Esophagus (tissue), 2 donors: ENCODE data around the gene PRRT2. TPM values are rescaled to one million over a fixed set of nuclear protein-coding genes. Genes with fewer than 3 reads are reported as not detected.

Experiments used
- H3K27ac ChIP-seq, 2 donors: one replicate each; pipeline ENCODE4 v1.5.1; 2013; ENCODE audit warnings: low read depth in 2 of 2, mild to moderate bottlenecking in 2 of 2, inconsistent platforms in 1 of 2, low read length in 1 of 2, moderate library complexity in 1 of 2
- H3K27me3 ChIP-seq, 2 donors: one replicate each; pipeline ENCODE4 v1.6.1; 2013; ENCODE audit warnings: low read length in 2 of 2, control low read depth in 1 of 2, mild to moderate bottlenecking in 1 of 2; ENCODE audit not compliant: insufficient read depth in 2 of 2, control insufficient read depth in 1 of 2
- H3K36me3 ChIP-seq, 2 donors: one replicate each; pipeline ENCODE4 v1.6.1; 2013; ENCODE audit warnings: low read length in 1 of 2; ENCODE audit not compliant: control insufficient read depth in 2 of 2, insufficient read depth in 2 of 2
- H3K4me1 ChIP-seq, 2 donors: one replicate each; pipeline ENCODE4 v1.6.1; 2013; ENCODE audit warnings: low read length in 1 of 2; ENCODE audit not compliant: control insufficient read depth in 2 of 2, insufficient read depth in 2 of 2
- H3K4me3 ChIP-seq, 2 donors: one replicate each; pipeline ENCODE4 v1.5.1; 2013; ENCODE audit warnings: low read length in 2 of 2, mild to moderate bottlenecking in 2 of 2, low read depth in 1 of 2, moderate library complexity in 1 of 2
- H3K9me3 ChIP-seq, 2 donors: one replicate each; pipeline ENCODE4 v1.6.1; 2013; ENCODE audit warnings: mild to moderate bottlenecking in 2 of 2, low read depth in 1 of 2, low read length in 1 of 2, moderate library complexity in 1 of 2; ENCODE audit not compliant: control insufficient read depth in 2 of 2, insufficient read depth in 1 of 2
- WGBS, 2 donors: extraction: QIAGEN DNeasy Blood & Tissue Kit; methylation state at CpG; one replicate each; pipeline ENCODE4 v1.1.7; 2013; 5-methylcytosine and 5-hydroxymethylcytosine counted together
- polyA plus RNA-seq, 2 donors: library from polyadenylated mRNA; stranded (reverse); fragments of 200-250 nt; gene quantifications; one replicate each; pipeline ENCODE4 v1.2.3, GENCODE V29; 2013
- donor health status: healthy with polysubstance abuse.
- donor health status: Bipolar disorder and iron deficiency.

The PRRT2 gene
- polyA plus RNA-seq, 2 donors = 1.1 to 2.1 TPM

DNA sequence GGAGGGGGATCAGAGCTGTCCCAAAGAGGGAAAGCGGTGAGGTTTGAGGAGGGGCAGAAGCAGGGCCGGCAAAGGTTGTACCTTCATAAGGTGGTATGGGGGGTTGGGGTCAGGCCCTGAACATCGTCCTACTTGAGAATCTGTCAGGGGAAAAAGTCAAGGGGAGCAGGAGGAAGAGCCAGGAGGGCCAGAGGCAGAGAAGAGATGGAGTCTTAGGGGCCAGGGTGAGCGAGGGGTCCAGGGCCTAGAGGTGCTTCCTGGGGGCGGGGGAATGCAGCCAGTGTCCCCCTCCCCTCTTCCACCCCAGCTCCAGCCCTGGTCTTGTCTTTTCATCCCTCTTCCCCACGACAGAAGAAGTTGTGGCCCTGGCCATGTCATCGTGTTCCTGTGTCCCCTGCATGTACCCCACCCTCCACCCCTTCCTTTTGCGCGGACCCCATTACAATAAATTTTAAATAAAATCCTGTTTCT, 1.3 kb upstream of the PRRT2 start:
- 32 to 35% methylated on average over 9 of the region's 9 CpGs for WGBS, 2 donors
- H3K36me3 ChIP-seq = peaks cover 4 to 15% of the 10 kb centered on the region in 2 donors
- no peaks in the 10 kb centered on the region for H3K9me3 ChIP-seq
- H3K27me3 ChIP-seq = no peaks in the 10 kb centered on the region
- peak overlapping the region; percentile 75 to 89 for H3K27ac ChIP-seq
- no peak overlapping the region for H3K4me3 ChIP-seq
- H3K4me1 ChIP-seq = peaks cover 8 to 41% of the 10 kb centered on the region in 2 donors

DNA sequence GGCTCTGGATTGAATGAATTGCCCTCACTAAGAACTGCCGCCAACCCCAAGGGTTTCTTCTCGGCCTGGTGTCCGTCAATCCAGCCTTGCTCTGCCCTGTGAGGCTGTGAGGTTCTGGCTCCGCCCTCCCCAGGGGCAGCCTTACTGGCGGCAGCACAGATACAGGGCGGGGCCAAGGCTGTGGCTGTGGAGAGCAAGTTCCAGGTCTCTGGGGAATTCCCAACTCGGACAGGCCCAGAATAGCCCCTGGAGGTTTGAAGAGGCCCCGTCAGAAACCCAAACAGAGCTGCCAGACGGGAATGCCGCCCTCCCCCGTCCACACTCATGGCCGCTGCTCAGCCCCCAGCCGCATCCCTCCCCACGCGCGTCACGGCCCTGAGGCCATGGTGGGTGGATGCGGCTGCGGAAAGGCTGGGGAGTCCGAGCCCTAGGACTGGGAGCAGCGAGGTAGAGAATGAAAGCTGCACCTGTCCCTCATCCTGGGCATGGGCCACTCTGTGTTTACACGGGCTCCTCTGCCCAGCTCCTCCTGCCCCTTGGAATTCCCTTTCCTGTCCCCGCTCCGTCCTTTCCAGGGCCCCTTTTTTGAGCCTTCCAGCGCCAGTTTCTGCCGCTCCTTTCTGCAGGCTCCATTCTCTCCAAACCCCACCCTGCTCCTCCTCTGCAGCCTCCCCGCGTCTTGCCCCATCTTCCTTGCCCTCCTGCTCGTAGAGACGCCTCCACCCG, 660 bp upstream of the PRRT2 start:
- Histone ChIP-seq H3K27ac (peak overlapping the region; percentile 75 to 89), H3K27me3 (no peaks in the 10 kb centered on the region), H3K4me1 (peaks cover 8 to 41% of the 10 kb centered on the region in 2 donors), H3K4me3 (peak overlapping the region; percentile 40 to 45), H3K9me3 (no peaks in the 10 kb centered on the region), H3K36me3 (peaks cover 4 to 15% of the 10 kb centered on the region in 2 donors)
- 0 to 1% methylated on average over 27 to 31 of the region's 31 CpGs for WGBS, 2 donors

DNA sequence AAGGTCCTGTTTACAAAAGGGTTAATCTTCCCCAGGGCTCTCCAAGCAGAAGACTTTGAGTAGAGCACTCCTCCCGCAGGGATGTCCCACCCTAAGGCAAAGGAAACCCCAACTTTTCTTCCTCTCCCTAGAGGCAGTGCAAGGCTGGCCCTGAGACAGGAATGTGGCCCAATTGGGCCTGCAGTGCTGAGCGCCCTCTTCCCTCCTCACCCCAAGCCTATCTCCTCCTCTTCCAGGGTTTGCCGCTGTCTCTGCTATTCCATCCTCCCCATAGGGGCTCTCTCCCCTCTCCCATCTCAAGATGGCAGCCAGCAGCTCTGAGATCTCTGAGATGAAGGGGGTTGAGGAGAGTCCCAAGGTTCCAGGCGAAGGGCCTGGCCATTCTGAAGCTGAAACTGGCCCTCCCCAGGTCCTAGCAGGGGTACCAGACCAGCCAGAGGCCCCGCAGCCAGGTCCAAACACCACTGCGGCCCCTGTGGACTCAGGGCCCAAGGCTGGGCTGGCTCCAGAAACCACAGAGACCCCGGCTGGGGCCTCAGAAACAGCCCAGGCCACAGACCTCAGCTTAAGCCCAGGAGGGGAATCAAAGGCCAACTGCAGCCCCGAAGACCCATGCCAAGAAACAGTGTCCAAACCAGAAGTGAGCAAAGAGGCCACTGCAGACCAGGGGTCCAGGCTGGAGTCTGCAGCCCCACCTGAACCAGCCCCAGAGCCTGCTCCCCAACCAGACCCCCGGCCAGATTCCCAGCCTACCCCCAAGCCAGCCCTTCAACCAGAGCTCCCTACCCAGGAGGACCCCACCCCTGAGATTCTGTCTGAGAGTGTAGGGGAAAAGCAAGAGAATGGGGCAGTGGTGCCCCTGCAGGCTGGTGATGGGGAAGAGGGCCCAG, 1.0 kb downstream of the PRRT2 start:
- Histone ChIP-seq H3K27me3 (no peaks in the 10 kb centered on the region), H3K36me3 (peaks cover 4 to 15% of the 10 kb centered on the region in 2 donors), H3K27ac (peak overlapping the region; percentile 75 to 89), H3K4me1 (peaks cover 11 to 38% of the 10 kb centered on the region in 2 donors), H3K9me3 (no peaks in the 10 kb centered on the region), H3K4me3 (no peak overlapping the region)
- WGBS, 2 donors = 74 to 77% methylated on average over 9 of the region's 9 CpGs

GRCh38 chr16:29813644-29814562, 1.9 kb downstream of the PRRT2 start:
- Histone ChIP-seq H3K4me3 (no peak overlapping the region), H3K9me3 (no peaks in the 10 kb centered on the region), H3K27ac (peak overlapping the region in 1 of 2 donors; percentile 48), H3K27me3 (no peaks in the 10 kb centered on the region), H3K36me3 (peaks cover 0 to 11% of the 10 kb centered on the region in 2 donors), H3K4me1 (peaks cover 11 to 31% of the 10 kb centered on the region in 2 donors)
- WGBS, 2 donors = 78% methylated on average over 24 of the region's 24 CpGs

- Histone ChIP-seq H3K27ac (peak overlapping the region in 1 of 2 donors; percentile 76), H3K4me1 (peaks cover 13 to 27% of the 10 kb centered on the region in 2 donors), H3K4me3 (no peak overlapping the region), H3K9me3 (no peaks in the 10 kb centered on the region), H3K27me3 (no peaks in the 10 kb centered on the region), H3K36me3 (peaks cover 0 to 5% of the 10 kb centered on the region in 2 donors)
- 76 to 80% methylated on average over 5 of the region's 5 CpGs for WGBS, 2 donors
Observed at GRCh38 chr16:29814592-29814991, 2.6 kb downstream of the PRRT2 start.

DNA sequence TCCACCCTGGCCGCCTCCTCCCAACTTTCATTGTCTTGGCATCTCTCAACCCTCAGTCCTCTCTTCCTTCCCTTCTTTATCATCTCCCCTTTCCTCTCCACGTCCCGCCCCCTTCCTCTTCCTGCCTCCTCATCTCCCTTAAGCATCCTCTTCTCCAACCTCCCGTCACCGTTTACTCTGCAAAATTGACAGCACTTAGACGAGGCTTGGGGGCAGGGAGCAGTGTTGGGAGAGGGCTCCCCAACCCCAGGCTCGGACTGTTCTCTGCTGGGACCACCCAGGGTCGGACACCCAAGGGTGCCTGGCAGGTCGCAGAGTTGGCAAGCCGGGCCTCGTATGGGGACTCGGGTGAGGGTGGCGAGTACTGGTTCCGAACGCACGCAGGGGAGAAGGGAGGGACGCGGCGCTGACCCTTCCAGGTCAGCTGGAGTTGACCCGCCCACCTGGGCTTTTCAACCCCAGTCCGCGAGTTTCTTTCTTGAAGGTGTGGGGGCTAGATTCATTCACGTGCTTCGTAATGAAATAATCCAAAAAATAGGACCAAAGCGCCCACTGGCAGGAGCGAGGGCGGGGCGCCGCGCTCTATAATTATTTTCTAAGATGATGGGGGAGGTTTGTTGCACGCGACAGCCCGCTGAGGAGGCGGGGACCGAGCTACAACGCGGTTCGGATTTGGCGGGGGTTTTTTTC, 3.2 kb downstream of the PRRT2 start:
- WGBS, 2 donors = 5 to 7% methylated on average over 39 of the region's 39 CpGs
- peak overlapping the region; percentile 76 to 92 for H3K27ac ChIP-seq
- H3K9me3 ChIP-seq = no peaks in the 10 kb centered on the region
- H3K27me3 ChIP-seq = no peaks in the 10 kb centered on the region
- H3K36me3 ChIP-seq = no peaks in the 10 kb centered on the region
- H3K4me3 ChIP-seq = peak overlapping the region; percentile 4 to 73
- H3K4me1 ChIP-seq = peaks cover 11 to 26% of the 10 kb centered on the region in 2 donors

- WGBS, 2 donors = 0 to 1% methylated on average over 70 of the region's 70 CpGs
- H3K4me3 ChIP-seq = peak within 1 kb of the TSS; percentile 73 to 76
- peaks cover 9 to 22% of the 10 kb centered on the region in 2 donors for H3K4me1 ChIP-seq
- H3K27me3 ChIP-seq = no peaks in the 10 kb centered on the region
- H3K36me3 ChIP-seq = no peaks in the 10 kb centered on the region
- peak within 1 kb of the TSS; percentile 92 to 97 for H3K27ac ChIP-seq
- no peaks in the 10 kb centered on the region for H3K9me3 ChIP-seq
Observed at GRCh38 chr16:29815793-29816693, 4.0 kb downstream of the PRRT2 start, which contains the start of gene PAGR1. TSS of gene PAGR1 (plus strand) at chr16:29816152. CDS start at chr16:29816526, 374 bp downstream.
